K562 (cell line): ENCODE data around the gene EPHB1. TPM values are rescaled to one million over a fixed set of nuclear protein-coding genes. Genes with fewer than 3 reads are reported as not detected.

ENCODE experiments used
- ATAC-seq: fragments of 200-7000 bp; cut with Tn5 transposase; 3 replicates; pipeline ENCODE4 v1.9.1; 2020; ENCODE audit warnings: moderate library complexity
- BruUV-seq: library from RNA; stranded (reverse); fragments of 400-500 nt; replicated peaks from 2 replicates; lab custom pipeline; 2021; lab: Mats Ljungman, UMichigan
- CTCF ChIA-PET: fragments of 300-600 bp; formaldehyde crosslinking; extraction: SDS; loops from one replicate; lab custom pipeline; 2021; ENCODE audit warnings: low intra/inter-chr PET ratio; lab: Yijun Ruan, JAX
- POLR2A ChIA-PET: fragments of 300-600, 350-650 bp; sonication (Branson Sonifier 250); formaldehyde crosslinking; extraction: SDS; loops from one replicate; lab custom pipeline; 2021; ENCODE audit warnings: antibody characterized with exemption, inconsistent platforms; lab: Yijun Ruan, JAX
- DNase-seq, 4 experiments: peaks; one replicate each; pipeline versions ENCODE4 v3.0.0 to v3.0.0-alpha.2; 2011 to 2018; ENCODE audit warnings: low spot score in 3 of 4, mixed read lengths in 3 of 4; ENCODE audit errors: extremely low read depth in 1 of 4
- FAIRE-seq: peaks from 2 replicates; lab custom pipeline; 2011; peaks lifted over from hg19 to GRCh38; lab: Jason Lieb, UNC
- H2AFZ ChIP-seq: 2 replicates; pipeline ENCODE4 v1.6.0; 2011; ENCODE audit warnings: low read depth, low read length, control low read depth, inconsistent platforms
- H3K27ac ChIP-seq: fragments of 200-600 bp; 3 replicates; pipeline ENCODE4 v1.8.0; 2011; ENCODE audit warnings: low read depth, mild to moderate bottlenecking, control low read depth, inconsistent platforms, low read length, moderate library complexity, mixed read lengths; ENCODE audit errors: extremely low read depth
- H3K27me3 ChIP-seq, 2 experiments: fragments of 300-600 bp in 1 of 2; 2 replicates in 1 of 2; 3 replicates in 1 of 2; pipeline versions ENCODE4 v1.6.0 to v1.8.0; 2011; ENCODE audit warnings: inconsistent platforms in 2 of 2, low read length in 2 of 2, mild to moderate bottlenecking in 1 of 2, mixed read lengths in 1 of 2, moderate library complexity in 1 of 2; ENCODE audit not compliant: control insufficient read depth in 2 of 2, insufficient read depth in 2 of 2
- H3K36me3 ChIP-seq: fragments of 300-600 bp; 3 replicates; pipeline ENCODE4 v1.8.0; 2011; ENCODE audit warnings: mild to moderate bottlenecking, low read length, inconsistent platforms; ENCODE audit not compliant: control insufficient read depth, insufficient read depth
- H3K4me1 ChIP-seq, 2 experiments: fragments of 200-600 bp in 1 of 2; replicated peaks in 1 of 2; 2 replicates in 1 of 2; 3 replicates in 1 of 2; pipeline versions ENCODE4 v1.5.1 to v1.8.0; 2011; ENCODE audit warnings: inconsistent platforms in 2 of 2, low read length in 2 of 2, mild to moderate bottlenecking in 1 of 2, mixed read lengths in 1 of 2, moderate library complexity in 1 of 2; ENCODE audit not compliant: control insufficient read depth in 2 of 2, insufficient read depth in 2 of 2
- H3K4me2 ChIP-seq: 2 replicates; pipeline ENCODE4 v1.6.1; 2011; ENCODE audit warnings: low read length, control low read depth, inconsistent platforms, mixed read lengths; ENCODE audit not compliant: insufficient read depth
- H3K4me3 ChIP-seq: fragments of 200-600 bp; sonication (generic), shearing (Covaris generic); 2 replicates; pipeline ENCODE4 v1.5.1; 2016; ENCODE audit warnings: control low read depth, inconsistent platforms
- H3K79me2 ChIP-seq: fragments of 200-600 bp; 3 replicates; pipeline ENCODE4 v1.8.0; 2011; ENCODE audit warnings: low read length, inconsistent platforms; ENCODE audit not compliant: control insufficient read depth, insufficient read depth
- H3K9ac ChIP-seq, 2 experiments: 2 replicates each; pipeline versions ENCODE4 v1.6.0 to v1.6.1; 2011; ENCODE audit warnings: low read depth in 2 of 2, low read length in 2 of 2, control low read depth in 1 of 2, inconsistent platforms in 1 of 2, mild to moderate bottlenecking in 1 of 2, mixed read lengths in 1 of 2; ENCODE audit not compliant: insufficient read depth in 1 of 2
- H3K9me1 ChIP-seq: one replicate; pipeline ENCODE4 v1.6.0; 2011; ENCODE audit warnings: inconsistent platforms, mild to moderate bottlenecking, low read length, moderate library complexity; ENCODE audit not compliant: control insufficient read depth, insufficient read depth
- H3K9me3 ChIP-seq: replicated peaks from 2 replicates; pipeline ENCODE4 v1.5.1; 2011; ENCODE audit warnings: low read depth, low read length, inconsistent platforms; ENCODE audit not compliant: control insufficient read depth, insufficient read depth
- H4K20me1 ChIP-seq: replicated peaks from 2 replicates; pipeline ENCODE4 v1.6.1; 2011; ENCODE audit warnings: low read length, inconsistent platforms, mixed read lengths; ENCODE audit not compliant: control insufficient read depth, insufficient read depth
- KLF10 ChIP-seq: fragments of 250-450 bp; sonication (Bioruptor Pico); IDR thresholded peaks from 2 replicates; pipeline ENCODE4 v1.6.1; 2021; ENCODE audit warnings: matching md5 sums
- POLR2AphosphoS5 ChIP-seq: IDR thresholded peaks from 2 replicates; pipeline ENCODE4 v1.6.1; 2011; ENCODE audit warnings: mild to moderate bottlenecking, low read depth, low read length, moderate library complexity; ENCODE audit not compliant: control insufficient read depth, insufficient read depth
- ZFP30 ChIP-seq: fragments of 250-450 bp; sonication (Bioruptor Pico); IDR thresholded peaks from 2 replicates; pipeline ENCODE4 v1.8.0; 2022; ENCODE audit warnings: moderate library complexity, mild to moderate bottlenecking, inconsistent platforms, borderline replicate concordance
- WGBS: fragments of 100-300 bp; shearing (Covaris generic); methylation state at CpG from one replicate; pipeline ENCODE4 v1.1.6; 2016; ENCODE audit warnings: low coverage, mixed read lengths; ENCODE audit not compliant: insufficient coverage; ENCODE audit errors: missing lambda C conversion rate; 5-methylcytosine and 5-hydroxymethylcytosine counted together
- in situ Hi-C: fragments of 300-500 bp; cut with MboI; formaldehyde crosslinking; loops from 4 replicates; pipeline ENCODE4 v1.15.0; 2018; ENCODE audit warnings: inconsistent platforms, mixed read lengths
- intact Hi-C: fragments of 100-400 bp; cut with micrococcal nuclease; formaldehyde crosslinking; loops from 2 replicates; pipeline ENCODE4 v1.14.2; 2022
- polyA plus RNA-seq, 8 experiments: library from polyadenylated mRNA; depleted of rRNA in 4 of 8; stranded (reverse) in 5 of 8; unstranded in 3 of 8; fragments of >200 nt; fragmentation: Nextera tagmentation in 2 of 8; fragmentation: Illumina TruSeq in 1 of 8; extraction: Ambion mirVana in 2 of 8; extraction: Trizol in 1 of 8; gene quantifications; 2 replicates each; pipeline versions ENCODE4 v1.2.1 to v1.2.3, GENCODE V29; 2011 to 2014; ENCODE audit warnings: inconsistent platforms in 1 of 8, missing spikeins in 1 of 8
- total RNA-seq, 7 experiments: library from RNA; depleted of rRNA in 6 of 7; stranded (reverse); fragments of >200 nt in 6 of 7; fragmentation: Illumina TruSeq in 2 of 7; extraction: Trizol in 2 of 7; gene quantifications; 2 replicates each; pipeline versions ENCODE4 v1.2.1 to v1.2.3, GENCODE V29; 2011 to 2021; ENCODE audit warnings: low replicate concordance in 1 of 7
- TF ChIP-seq, protein P1 (sequence below): fragments of 450-650 bp; IDR thresholded peaks from 2 replicates; pipeline ENCODE4 v1.6.1; 2016
- TF ChIP-seq, protein P2 (sequence below), 3 experiments: fragments of 200-800 bp in 1 of 3; sonication (Bioruptor generic) in 1 of 3; sonication (generic) in 1 of 3; formaldehyde crosslinking in 1 of 3; IDR thresholded peaks; 2 replicates each; pipeline versions ENCODE4 v1.6.1 to v1.8.0; 2016 to 2022; ENCODE audit warnings: mild to moderate bottlenecking in 2 of 3, missing compliant biosample characterization in 2 of 3, missing genetic modification characterization in 2 of 3, missing genetic modification reagents in 1 of 3

Gene EPHB1
- total and polyA plus RNA-seq, 9 of the 15 experiments (the other 6 are each of a cell fraction or from before 2014, with no cell fraction given) = 0.29 TPM; not detected in 8

DNA sequence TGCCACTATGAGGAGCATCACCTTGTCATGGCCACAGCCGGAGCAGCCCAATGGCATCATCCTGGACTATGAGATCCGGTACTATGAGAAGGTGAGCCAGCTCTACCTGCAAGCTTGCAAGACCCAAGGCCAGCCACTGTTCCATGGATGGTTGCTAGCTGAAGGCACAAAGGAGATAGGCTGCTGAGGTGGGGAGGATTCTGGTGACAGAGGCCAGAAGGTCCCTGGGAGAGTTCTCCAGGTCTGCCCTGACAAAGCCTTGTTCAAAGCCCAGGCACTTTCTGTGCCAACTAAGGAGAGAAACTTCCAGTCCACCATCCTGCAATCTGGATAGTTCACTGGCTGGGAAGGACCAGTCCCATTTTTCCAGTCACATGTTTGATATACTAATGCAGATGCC is 359.1 kb downstream of the EPHB1 start:
- no peaks in the 10 kb centered on the region for H3K9me1 ChIP-seq
- H2AFZ ChIP-seq = no peak overlapping the region
- no peaks in the 10 kb centered on the region; a peak in 1 of 5 replicates for H3K4me1 ChIP-seq
- ATAC-seq (no peak), FAIRE-seq (no peak), DNase-seq (no peak)
- no peak overlapping the region for H3K4me3 ChIP-seq
- TF ChIP-seq KLF10 (CRISPR knock-in tag) = no peak
- TF ChIP-seq, protein P1, sequence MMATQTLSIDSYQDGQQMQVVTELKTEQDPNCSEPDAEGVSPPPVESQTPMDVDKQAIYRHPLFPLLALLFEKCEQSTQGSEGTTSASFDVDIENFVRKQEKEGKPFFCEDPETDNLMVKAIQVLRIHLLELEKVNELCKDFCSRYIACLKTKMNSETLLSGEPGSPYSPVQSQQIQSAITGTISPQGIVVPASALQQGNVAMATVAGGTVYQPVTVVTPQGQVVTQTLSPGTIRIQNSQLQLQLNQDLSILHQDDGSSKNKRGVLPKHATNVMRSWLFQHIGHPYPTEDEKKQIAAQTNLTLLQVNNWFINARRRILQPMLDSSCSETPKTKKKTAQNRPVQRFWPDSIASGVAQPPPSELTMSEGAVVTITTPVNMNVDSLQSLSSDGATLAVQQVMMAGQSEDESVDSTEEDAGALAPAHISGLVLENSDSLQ = no peak
- no peak for TF ChIP-seq ZFP30 (CRISPR knock-in tag)
- TF ChIP-seq, protein P2, sequence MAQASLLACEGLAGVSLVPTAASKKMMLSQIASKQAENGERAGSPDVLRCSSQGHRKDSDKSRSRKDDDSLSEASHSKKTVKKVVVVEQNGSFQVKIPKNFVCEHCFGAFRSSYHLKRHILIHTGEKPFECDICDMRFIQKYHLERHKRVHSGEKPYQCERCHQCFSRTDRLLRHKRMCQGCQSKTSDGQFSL (CRISPR knock-in tag; IDR thresholded peaks at IDR 0.05) = no peak
- TF ChIP-seq, protein P2 (tag; IDR thresholded peaks at IDR 0.05) = no peak
- TF ChIP-seq POLR2AphosphoS5 = no peak
- H3K9ac ChIP-seq = no peak overlapping the region
- BruUV-seq = no TSS peak
- no peaks in the 10 kb centered on the region for H3K79me2 ChIP-seq
- ChIA-PET POLR2A (no interaction called here), CTCF (no interaction called here)
- in situ Hi-C loops = no loop called here
- no peaks in the 10 kb centered on the region for H3K36me3 ChIP-seq
- 0% methylated on average over 2 of the region's 2 CpGs for WGBS
- no peak overlapping the region for H3K27ac ChIP-seq
- H4K20me1 ChIP-seq = no peaks in the 10 kb centered on the region
- no peak overlapping the region for H3K4me2 ChIP-seq
- no peaks in the 10 kb centered on the region for H3K27me3 ChIP-seq
- intact Hi-C loops = no loop called here
- no peaks in the 10 kb centered on the region for H3K9me3 ChIP-seq
